Duodenal mucosa (tissue), 2 donors: ENCODE measurements around the gene LEMD1.
"Not testable (repeated sequence)": the region's sequence is repeated elsewhere in the genome, so short reads cannot be mapped to it uniquely, and the experiment has no call there.

Experiments used
- H3K27ac ChIP-seq: one replicate; pipeline ENCODE4 v1.7.0; 2013; ENCODE audit warnings: low read depth, low read length
- H3K27me3 ChIP-seq, 2 donors: one replicate each; pipeline ENCODE4 v1.7.0; 2013; ENCODE audit warnings: low read length in 2 of 2, control low read depth in 1 of 2; ENCODE audit not compliant: insufficient read depth in 2 of 2, control insufficient read depth in 1 of 2
- H3K36me3 ChIP-seq, 2 donors: one replicate each; pipeline ENCODE4 v1.7.0; 2013; ENCODE audit warnings: low read length in 2 of 2, control low read depth in 1 of 2; ENCODE audit not compliant: insufficient read depth in 2 of 2, control insufficient read depth in 1 of 2
- H3K4me1 ChIP-seq, 2 donors: one replicate each; pipeline ENCODE4 v1.7.0; 2013; ENCODE audit warnings: low read length in 2 of 2, control low read depth in 1 of 2; ENCODE audit not compliant: insufficient read depth in 2 of 2, control insufficient read depth in 1 of 2
- H3K4me3 ChIP-seq, 2 donors: one replicate each; pipeline ENCODE4 v1.7.0; 2013; ENCODE audit warnings: low read length in 2 of 2, low read depth in 1 of 2
- H3K9ac ChIP-seq, 2 donors: one replicate each; pipeline ENCODE4 v1.7.0; 2013; ENCODE audit warnings: low read length in 2 of 2, low read depth in 1 of 2
- H3K9me3 ChIP-seq, 2 donors: one replicate each; pipeline ENCODE4 v1.7.0; 2013; ENCODE audit warnings: low read length in 2 of 2, control low read depth in 1 of 2; ENCODE audit not compliant: control insufficient read depth in 1 of 2

Gene LEMD1

DNA sequence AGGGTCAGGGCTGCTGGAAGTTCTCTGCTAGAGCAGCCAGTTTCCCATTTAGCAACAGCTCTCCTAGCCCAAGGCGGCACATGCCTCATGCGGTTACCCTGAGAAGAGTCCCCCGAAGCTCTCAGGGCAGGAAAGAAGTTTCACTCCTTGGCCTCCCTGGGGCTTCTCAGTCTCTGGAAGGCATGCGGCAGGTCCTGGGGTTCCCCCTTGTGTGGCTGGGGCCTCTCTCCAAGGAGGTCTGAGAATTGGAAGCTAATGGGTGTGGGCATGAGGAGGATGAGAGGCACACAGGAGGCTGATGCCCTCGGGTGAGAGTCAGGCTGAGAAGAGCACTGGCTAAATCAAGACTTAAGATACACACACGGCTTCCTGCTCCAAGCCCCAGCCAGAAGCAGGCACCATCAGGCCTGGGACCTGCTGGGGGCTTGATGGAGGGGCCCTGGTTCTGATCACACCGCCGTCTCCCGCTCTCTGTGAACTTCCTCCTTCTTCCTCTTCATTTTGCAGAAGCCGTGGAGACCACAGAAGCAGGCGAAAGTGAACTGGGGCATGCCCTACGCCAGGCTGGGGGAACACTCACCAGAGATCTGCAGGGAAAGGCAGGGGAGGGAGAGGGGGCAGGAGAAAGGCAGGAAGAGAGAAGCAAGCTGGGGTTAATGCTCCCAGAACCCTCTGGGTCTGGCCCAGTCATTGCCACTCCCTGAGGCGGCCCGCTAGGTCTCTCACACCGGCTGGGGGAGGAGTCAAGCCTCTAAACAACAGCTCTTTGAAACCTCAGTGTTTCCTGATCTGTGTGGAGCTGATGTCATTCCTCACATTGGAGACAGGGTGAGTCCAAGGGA lies 18.8 kb upstream of the LEMD1 start:
- peak overlapping the region; percentile 72 for H3K27ac ChIP-seq
- H3K36me3 ChIP-seq = no peaks in the 10 kb centered on the region
- peak overlapping the region; percentile 64 to 86 for H3K9ac ChIP-seq
- H3K9me3 ChIP-seq = no peaks in the 10 kb centered on the region
- peaks cover 55 to 64% of the 10 kb centered on the region in 2 donors for H3K4me1 ChIP-seq
- H3K27me3 ChIP-seq = peaks cover 0 to 3% of the 10 kb centered on the region in 2 donors
- peak overlapping the region; percentile 41 to 65 for H3K4me3 ChIP-seq

DNA sequence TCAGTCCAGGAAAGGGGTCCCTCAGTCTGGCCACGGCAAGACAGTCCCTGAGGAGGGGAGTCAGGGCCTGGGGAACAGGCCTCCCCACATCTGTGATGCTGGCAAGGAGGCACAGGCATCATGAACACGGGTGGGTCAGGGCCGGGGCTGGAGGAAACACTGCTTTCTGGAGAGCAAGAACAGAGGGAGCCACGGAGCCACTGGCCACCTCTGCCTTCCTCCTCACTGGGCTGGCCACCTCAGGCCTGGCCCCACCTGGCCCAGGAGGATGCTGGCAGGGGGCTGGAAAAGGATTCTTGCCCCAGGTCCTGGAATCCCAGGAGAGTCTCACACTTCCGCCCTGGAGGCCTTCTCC lies 18.2 kb upstream of the LEMD1 start:
- no peaks in the 10 kb centered on the region for H3K36me3 ChIP-seq
- no peak overlapping the region for H3K27ac ChIP-seq
- peaks cover 0 to 3% of the 10 kb centered on the region in 2 donors for H3K27me3 ChIP-seq
- H3K4me1 ChIP-seq = peaks cover 59 to 63% of the 10 kb centered on the region in 2 donors
- peak overlapping the region in 1 of 2 donors; percentile 86 for H3K9ac ChIP-seq
- no peak overlapping the region for H3K4me3 ChIP-seq
- no peaks in the 10 kb centered on the region for H3K9me3 ChIP-seq

DNA sequence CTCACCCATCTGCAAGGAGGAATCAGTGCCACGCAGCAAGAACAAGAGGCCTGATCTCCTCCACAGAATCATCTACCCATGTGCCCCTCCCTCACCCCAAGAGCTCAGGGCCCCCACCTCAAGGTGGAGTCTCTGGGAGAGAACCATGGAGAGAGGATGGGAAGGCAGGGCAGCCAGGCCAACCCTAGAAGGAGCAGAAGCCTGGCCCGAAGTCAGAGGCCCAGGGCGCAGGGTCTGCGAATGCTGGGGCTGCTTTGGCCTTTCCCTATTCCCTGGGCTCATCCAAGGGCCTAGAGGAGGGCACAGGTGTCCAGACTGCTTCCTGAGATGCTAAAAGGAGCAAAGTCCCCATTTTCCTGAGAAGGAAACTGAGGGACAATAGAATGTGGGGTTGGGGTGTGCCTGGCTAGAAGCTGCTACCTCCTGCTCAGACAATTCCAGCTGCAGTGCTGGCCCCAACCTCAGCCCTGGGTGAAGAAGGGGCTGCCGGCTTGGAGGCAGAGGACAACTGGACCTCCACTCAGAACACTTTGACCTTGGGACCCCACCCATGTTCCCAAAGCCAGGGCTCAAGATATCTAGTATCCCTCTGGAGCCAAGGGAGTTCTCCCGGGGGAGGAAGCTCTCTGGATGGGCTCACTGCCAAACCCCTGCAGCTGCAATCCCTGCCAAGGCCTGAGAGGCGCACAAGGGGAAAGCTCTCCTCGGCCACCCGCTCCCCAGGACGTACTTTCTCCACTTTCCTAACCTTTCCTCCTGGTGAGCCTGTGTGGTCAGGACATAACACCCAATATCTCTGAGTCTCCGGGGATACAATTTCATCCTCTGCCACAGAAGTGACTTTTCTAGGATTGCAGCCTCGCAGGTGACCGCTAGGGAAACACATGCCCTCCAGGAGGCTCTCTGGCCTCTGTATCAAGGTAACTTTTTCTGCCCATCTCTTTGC lies 16.6 kb upstream of the LEMD1 start:
- Histone ChIP-seq H3K27ac (no peak overlapping the region), H3K9me3 (no peaks in the 10 kb centered on the region), H3K4me1 (peaks cover 63 to 64% of the 10 kb centered on the region in 2 donors), H3K9ac (peak overlapping the region in 1 of 2 donors; percentile 20), H3K36me3 (no peaks in the 10 kb centered on the region), H3K27me3 (peaks cover 0 to 3% of the 10 kb centered on the region in 2 donors), H3K4me3 (no peak overlapping the region)

GRCh38 chr1:205437570-205437969 lies 15.7 kb upstream of the LEMD1 start:
- no peak overlapping the region for H3K9ac ChIP-seq
- peaks cover 54 to 56% of the 10 kb centered on the region in 2 donors for H3K4me1 ChIP-seq
- H3K9me3 ChIP-seq = no peaks in the 10 kb centered on the region
- H3K4me3 ChIP-seq = no peak overlapping the region
- no peak overlapping the region for H3K27ac ChIP-seq
- H3K36me3 ChIP-seq = no peaks in the 10 kb centered on the region
- H3K27me3 ChIP-seq = peaks cover 0 to 5% of the 10 kb centered on the region in 2 donors

- Histone ChIP-seq H3K4me1 (peaks cover 48 to 50% of the 10 kb centered on the region in 2 donors), H3K4me3 (no peak overlapping the region), H3K27ac (no peak overlapping the region), H3K9me3 (no peaks in the 10 kb centered on the region), H3K9ac (no peak overlapping the region), H3K27me3 (peaks cover 0 to 9% of the 10 kb centered on the region in 2 donors), H3K36me3 (no peaks in the 10 kb centered on the region)
These were observed 15.0 kb upstream of the LEMD1 start for GRCh38 chr1:205436776-205437410.

DNA sequence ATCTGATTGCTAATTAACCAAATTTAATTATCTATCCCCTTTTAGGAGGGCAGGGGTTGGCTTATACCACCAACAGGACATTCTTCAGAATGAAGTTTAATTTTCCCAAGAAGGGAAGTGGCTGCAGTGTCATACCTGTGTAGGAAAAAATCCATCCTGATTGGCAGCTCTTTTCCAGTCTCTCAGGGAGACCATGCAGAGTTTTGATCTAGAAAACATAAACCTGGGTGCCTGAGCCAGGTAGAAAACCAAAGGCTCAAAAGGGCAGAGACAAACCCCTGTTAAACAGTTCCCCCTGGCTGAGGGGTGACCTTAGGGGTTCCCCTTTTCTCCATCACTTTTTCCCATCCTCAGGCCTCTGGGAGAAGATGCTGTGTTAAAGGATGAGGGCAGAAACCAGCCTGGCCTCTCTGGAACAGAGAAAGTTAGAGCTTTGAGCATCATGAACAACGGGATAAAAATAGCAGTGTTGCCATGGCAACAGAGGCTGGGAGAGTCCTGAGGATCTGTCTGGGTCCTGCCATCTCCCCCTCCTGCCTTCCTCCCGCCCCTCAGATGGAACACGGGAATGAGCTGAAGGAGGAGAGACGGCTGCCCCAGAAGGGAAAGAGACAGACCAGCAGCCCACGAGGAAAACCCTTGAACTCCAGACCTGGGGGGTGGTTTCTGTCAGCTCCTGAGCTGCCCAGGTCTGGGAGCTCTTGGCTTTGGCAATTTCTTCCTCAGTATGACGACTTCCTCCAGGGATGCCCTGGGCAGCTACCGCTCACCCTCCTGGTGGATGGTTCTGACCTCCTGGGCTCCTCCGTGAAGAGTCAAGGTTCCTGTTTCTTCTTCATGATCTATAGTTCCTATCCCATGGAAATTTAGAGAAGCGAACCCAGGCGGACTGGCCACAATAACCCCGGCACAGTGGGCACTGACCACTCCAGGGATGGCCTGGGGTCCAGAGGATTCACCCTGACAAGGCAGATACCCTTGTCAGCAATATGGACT lies 14.0 kb upstream of the LEMD1 start:
- peaks cover 0 to 9% of the 10 kb centered on the region in 2 donors for H3K27me3 ChIP-seq
- H3K9me3 ChIP-seq = no peaks in the 10 kb centered on the region
- no peak overlapping the region for H3K27ac ChIP-seq
- H3K9ac ChIP-seq = peak overlapping the region in 1 of 2 donors; percentile 0
- no peak overlapping the region for H3K4me3 ChIP-seq
- peaks cover 40 to 42% of the 10 kb centered on the region in 2 donors for H3K4me1 ChIP-seq
- H3K36me3 ChIP-seq = no peaks in the 10 kb centered on the region

- Histone ChIP-seq H3K9me3 (no peaks in the 10 kb centered on the region), H3K9ac (peak overlapping the region in 1 of 2 donors; percentile 0), H3K27ac (no peak overlapping the region), H3K4me1 (peaks cover 35 to 39% of the 10 kb centered on the region in 2 donors), H3K27me3 (peaks cover 0 to 9% of the 10 kb centered on the region in 2 donors), H3K36me3 (no peaks in the 10 kb centered on the region), H3K4me3 (no peak overlapping the region)
These were observed 12.9 kb upstream of the LEMD1 start for GRCh38 chr1:205434738-205435137.

GRCh38 chr1:205432692-205433091 lies 10.8 kb upstream of the LEMD1 start:
- peaks cover 21 to 22% of the 10 kb centered on the region in 2 donors for H3K4me1 ChIP-seq
- H3K36me3 ChIP-seq, H3K9ac ChIP-seq, H3K27me3 ChIP-seq, H3K27ac ChIP-seq, H3K9me3 ChIP-seq, H3K4me3 ChIP-seq: not testable (repeated sequence)

GRCh38 chr1:205432116-205432515 lies 10.3 kb upstream of the LEMD1 start:
- Histone ChIP-seq H3K4me1 (peaks cover 21 to 22% of the 10 kb centered on the region in 2 donors), H3K36me3 (no peaks in the 10 kb centered on the region), H3K9me3 (no peaks in the 10 kb centered on the region), H3K27me3 (peaks cover 0 to 9% of the 10 kb centered on the region in 2 donors), H3K4me3 (no peak overlapping the region), H3K27ac (no peak overlapping the region), H3K9ac (no peak overlapping the region)
